IPS-20b (cell line): Measurements from ENCODE around the gene SYN1.
A peak's percentile ranks its signal among the peaks of the same experiment; 100 is the strongest.
"Not testable (repeated sequence)": the region's sequence is repeated elsewhere in the genome, so short reads cannot be mapped to it uniquely, and the experiment has no call there.

Experiments used
- H3K27ac ChIP-seq: one replicate; pipeline ENCODE4 v1.5.1; 2013; ENCODE audit warnings: low read length
- H3K27me3 ChIP-seq: 2 replicates; pipeline ENCODE4 v1.6.1; 2013; ENCODE audit warnings: mild to moderate bottlenecking, low read length, inconsistent platforms; ENCODE audit not compliant: insufficient read depth
- H3K36me3 ChIP-seq: 2 replicates; pipeline ENCODE4 v1.6.1; 2013; ENCODE audit warnings: low read depth, mild to moderate bottlenecking, inconsistent platforms, low read length, moderate library complexity; ENCODE audit not compliant: insufficient read depth
- H3K4me1 ChIP-seq: 2 replicates; pipeline ENCODE4 v1.6.1; 2013; ENCODE audit warnings: mild to moderate bottlenecking, control low read depth, inconsistent platforms, low read length, moderate library complexity; ENCODE audit not compliant: insufficient read depth
- H3K4me3 ChIP-seq: 2 replicates; pipeline ENCODE4 v1.5.1; 2013; ENCODE audit warnings: mild to moderate bottlenecking, low read length, inconsistent platforms
- H3K9ac ChIP-seq: 2 replicates; pipeline ENCODE4 v1.6.1; 2013; ENCODE audit warnings: low read depth, mild to moderate bottlenecking, inconsistent platforms, low read length, moderate library complexity
- H3K9me3 ChIP-seq: 2 replicates; pipeline ENCODE4 v1.6.1; 2013; ENCODE audit warnings: mild to moderate bottlenecking, low read depth, low read length, inconsistent platforms; ENCODE audit not compliant: insufficient read depth

The SYN1 gene

DNA sequence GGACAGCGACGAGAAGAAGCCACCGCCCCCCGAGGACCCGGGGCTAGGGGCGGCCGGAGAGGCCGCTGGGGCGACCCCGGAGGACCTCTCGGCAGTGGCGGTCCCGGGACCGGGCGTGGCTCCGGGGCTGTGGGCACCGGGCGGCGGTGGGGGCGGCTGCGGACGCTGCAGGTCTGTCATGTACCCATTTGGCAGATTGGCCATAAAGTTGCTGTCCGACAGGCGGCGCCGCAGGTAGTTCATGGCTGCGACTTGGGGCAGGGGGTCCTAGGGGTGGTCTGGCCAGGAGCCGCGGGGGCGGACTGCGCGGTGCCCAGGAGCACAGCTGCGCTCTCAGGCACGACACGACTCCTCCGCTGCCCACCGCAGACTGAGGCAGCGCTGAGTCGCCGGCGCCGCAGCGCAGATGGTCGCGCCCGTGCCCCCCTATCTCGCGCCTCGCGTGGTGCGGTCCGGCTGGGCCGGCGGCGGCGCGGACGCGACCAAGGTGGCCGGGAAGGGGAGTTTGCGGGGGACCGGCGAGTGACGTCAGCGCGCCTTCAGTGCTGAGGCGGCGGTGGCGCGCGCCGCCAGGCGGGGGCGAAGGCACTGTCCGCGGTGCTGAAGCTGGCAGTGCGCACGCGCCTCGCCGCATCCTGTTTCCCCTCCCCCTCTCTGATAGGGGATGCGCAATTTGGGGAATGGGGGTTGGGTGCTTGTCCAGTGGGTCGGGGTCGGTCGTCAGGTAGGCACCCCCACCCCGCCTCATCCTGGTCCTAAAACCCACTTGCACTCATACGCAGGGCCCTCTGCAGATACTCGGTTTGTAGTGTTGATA lies at the start of gene SYN1:
Gene SYN1 (minus strand): TSS at position 372 of the 817 bp plus-strand sequence. CDS start 129 bp downstream, at position 243.
- H3K4me1 ChIP-seq: no peaks in the 10 kb centered on the region
- no peaks in the 10 kb centered on the region for H3K9me3 ChIP-seq
- H3K27me3 ChIP-seq: peaks cover 20% of the 10 kb centered on the region
- H3K4me3 ChIP-seq: peak within 1 kb of the TSS; percentile 58; the same call in 1 of the 2 replicates
- H3K9ac ChIP-seq: peak within 1 kb of the TSS; percentile 67; the same call in 1 of the 2 replicates
- H3K36me3 ChIP-seq: no peaks in the 10 kb centered on the region
- no peak within 1 kb of the TSS for H3K27ac ChIP-seq

DNA sequence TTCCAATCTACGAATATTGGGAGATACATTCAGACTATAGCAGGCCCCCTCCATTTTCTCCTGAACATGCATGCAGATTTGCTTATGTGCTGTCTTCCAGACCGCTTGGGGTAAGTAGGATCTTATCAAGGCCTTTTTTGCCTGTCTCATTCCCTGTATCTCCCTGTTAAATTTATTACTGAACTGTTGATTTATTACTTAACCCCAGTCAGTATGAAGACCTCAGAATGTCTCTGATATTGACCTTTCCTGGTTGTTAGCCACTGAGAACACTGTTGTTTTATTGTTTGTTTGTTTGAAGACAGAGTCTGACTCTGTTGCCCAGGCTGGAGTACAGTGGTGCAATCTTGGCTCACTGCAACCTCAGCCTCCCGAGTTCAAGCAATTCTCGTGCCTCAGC lies 46.1 kb upstream of the SYN1 start:
- H3K27me3 ChIP-seq, H3K9me3 ChIP-seq, H3K9ac ChIP-seq, H3K27ac ChIP-seq, H3K4me3 ChIP-seq, H3K36me3 ChIP-seq, H3K4me1 ChIP-seq: not testable (repeated sequence)

DNA sequence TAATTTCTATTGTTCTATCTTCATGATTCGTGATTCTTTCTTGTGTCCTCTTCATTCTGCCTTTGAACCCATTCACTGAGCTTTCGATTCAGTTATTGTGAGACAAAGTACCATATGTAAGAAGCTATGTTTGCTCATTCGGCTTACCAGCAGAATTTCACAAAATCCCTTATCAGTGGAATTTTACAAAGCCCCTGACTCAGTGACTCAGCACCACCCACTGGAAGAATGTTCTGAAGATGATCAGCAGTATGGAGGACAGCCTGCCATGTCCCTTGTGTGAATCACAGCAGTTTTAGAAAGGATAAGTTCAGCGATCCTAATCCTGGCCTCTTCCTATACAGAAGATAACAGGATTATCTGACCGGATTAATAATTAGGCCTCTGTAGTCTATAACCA lies 45.1 kb upstream of the SYN1 start:
- Histone ChIP-seq H3K27ac (no peak overlapping the region), H3K9me3 (no peaks in the 10 kb centered on the region), H3K4me1 (no peaks in the 10 kb centered on the region), H3K36me3 (no peaks in the 10 kb centered on the region), H3K9ac (no peak overlapping the region), H3K4me3 (no peak overlapping the region), H3K27me3 (peaks cover 6% of the 10 kb centered on the region; the same call in 1 of the 2 replicates)

DNA sequence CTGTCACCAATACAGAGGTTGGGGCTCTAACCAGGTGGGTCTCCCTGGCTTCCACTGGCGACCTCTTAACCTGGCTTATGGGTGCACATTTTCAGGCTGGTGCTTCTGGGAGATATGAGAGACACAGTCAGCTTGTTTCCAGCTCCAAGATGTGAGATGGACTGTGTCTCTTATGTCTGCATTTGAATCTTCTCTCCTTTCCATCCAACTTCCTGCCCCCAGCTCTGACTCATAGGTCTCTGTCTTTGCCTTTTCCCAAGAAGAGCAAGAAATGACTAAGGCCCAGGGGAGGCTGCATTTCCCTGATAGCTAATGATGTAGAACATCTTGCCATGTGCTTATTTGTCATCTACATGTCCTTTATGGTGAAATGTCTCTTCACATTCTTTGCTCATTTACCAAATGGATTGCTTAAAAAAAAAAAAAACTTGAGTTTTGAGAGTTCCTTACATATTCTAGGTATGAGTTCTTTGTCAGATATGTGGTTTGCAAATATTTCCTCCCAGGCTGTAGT lies 42.5 kb upstream of the SYN1 start:
- H3K4me1 ChIP-seq: no peaks in the 10 kb centered on the region
- no peak overlapping the region for H3K4me3 ChIP-seq
- H3K9me3 ChIP-seq: no peaks in the 10 kb centered on the region
- peaks cover 5% of the 10 kb centered on the region; the same call in 1 of the 2 replicates for H3K36me3 ChIP-seq
- H3K27ac ChIP-seq: no peak overlapping the region
- peaks cover 10% of the 10 kb centered on the region; the same call in 1 of the 2 replicates for H3K27me3 ChIP-seq
- no peak overlapping the region for H3K9ac ChIP-seq

DNA sequence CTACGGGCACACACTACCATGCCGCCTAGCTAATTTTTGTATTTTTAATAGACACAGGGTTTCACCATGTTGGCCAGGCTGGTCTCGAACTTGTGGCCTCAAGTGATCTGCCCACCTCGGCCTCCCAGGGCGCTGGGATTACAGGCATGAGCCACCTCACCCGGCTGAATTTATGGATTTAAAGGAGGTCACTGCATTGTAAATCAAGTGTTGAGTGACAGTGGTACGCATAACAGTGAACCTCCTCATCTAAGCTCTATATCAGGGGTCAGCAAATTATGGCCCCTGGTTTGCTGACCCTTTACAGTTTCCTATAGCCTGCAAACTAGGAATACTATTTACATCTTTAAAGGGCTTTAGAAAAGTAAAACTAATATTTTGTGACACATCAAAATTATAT lies 41.9 kb upstream of the SYN1 start:
- H3K9me3 ChIP-seq: no peaks in the 10 kb centered on the region
- peaks cover 10% of the 10 kb centered on the region; the same call in 1 of the 2 replicates for H3K27me3 ChIP-seq
- H3K36me3 ChIP-seq: peaks cover 12% of the 10 kb centered on the region
- H3K4me1 ChIP-seq: no peaks in the 10 kb centered on the region
- H3K9ac ChIP-seq: no peak overlapping the region
- H3K4me3 ChIP-seq: no peak overlapping the region
- no peak overlapping the region for H3K27ac ChIP-seq

DNA sequence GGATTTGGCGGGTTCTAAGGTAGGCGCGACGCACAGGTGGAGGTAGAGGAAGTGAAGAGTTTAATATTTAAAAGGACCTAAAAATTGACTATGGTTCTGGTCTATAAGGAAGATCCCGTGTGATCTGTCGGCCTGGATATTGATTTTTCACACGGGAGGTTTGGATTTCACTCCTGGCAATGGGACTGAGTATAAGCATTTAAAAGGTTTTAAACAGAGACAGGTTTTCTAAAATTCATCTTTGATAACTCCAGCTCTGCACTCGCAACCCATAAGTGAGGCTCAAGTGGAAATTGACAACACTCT lies 39.7 kb upstream of the SYN1 start:
- no peak overlapping the region for H3K9ac ChIP-seq
- H3K4me3 ChIP-seq: peak overlapping the region; percentile 89
- H3K27ac ChIP-seq: no peak overlapping the region

DNA sequence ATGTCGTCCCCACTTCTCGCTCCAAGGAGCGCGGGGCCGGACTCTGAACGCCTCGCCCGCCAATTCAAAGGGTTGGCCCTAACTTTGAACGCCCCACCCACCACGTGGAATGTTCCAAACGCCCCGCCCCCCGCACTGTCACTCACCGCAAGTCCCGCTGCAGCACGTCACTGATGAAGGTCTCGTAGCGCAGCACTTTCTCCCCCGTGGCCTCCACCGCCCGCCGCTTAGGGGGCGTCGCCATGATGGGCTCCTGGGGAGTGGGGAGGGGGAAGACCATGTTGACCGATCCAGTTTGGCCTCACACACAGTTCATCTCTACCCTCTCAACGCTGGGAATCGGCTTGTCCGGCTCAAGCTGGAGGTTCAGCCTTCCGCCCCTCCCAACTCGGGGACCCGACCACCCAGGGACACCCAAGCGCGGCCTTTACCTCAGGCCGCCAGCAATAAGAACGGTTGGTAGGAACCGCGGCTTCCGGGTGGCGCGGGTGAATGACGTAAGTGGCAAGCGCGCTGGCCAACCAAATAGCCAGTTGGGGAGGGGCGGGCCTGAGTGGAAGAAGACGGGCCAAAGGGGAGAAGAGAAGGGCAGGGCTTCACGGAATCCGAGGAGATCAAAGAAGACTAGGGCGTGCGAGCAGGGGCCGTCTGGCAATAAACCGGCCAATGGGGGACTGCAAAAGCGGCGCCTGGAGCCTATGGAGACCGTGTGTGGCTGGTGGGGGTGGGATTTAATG lies 39.2 kb upstream of the SYN1 start, which contains the start of gene UXT:
Gene UXT (minus strand): TSS at position 497 of the 737 bp plus-strand sequence. CDS start 253 bp downstream, at position 244.
- Histone ChIP-seq H3K4me1 (no peaks in the 10 kb centered on the region), H3K36me3 (peaks cover 27% of the 10 kb centered on the region), H3K27ac (peak within 1 kb of the TSS; percentile 84), H3K4me3 (peak within 1 kb of the TSS; percentile 89), H3K9ac (peak within 1 kb of the TSS; percentile 93), H3K9me3 (no peaks in the 10 kb centered on the region), H3K27me3 (peaks cover 10% of the 10 kb centered on the region; the same call in 1 of the 2 replicates)

More for the DNA sequence above, 39.7 kb upstream of the SYN1 start:
- Histone ChIP-seq H3K4me1 (no peaks in the 10 kb centered on the region), H3K9me3 (no peaks in the 10 kb centered on the region), H3K27me3 (peaks cover 10% of the 10 kb centered on the region; the same call in 1 of the 2 replicates), H3K36me3 (peaks cover 26% of the 10 kb centered on the region)

DNA sequence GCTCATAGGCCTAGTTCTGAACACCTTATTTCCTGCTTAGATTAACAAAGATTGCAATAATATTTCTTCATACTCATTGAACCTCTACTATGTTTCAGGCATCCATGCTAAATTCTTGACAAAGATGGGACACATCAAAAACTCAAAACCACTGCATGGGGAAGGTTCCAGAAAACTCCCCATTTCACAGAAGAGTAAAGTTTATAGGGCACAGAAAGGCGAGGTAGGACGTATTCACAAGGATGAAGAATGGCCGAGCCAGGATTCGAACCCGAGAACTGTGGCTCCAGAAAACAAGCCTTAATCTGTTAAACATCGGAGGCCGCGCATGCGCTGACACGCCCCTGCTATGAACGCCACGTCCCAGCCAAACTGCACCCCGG lies 38.6 kb upstream of the SYN1 start:
- peak overlapping the region; percentile 56 for H3K27ac ChIP-seq
- no peaks in the 10 kb centered on the region for H3K4me1 ChIP-seq
- H3K4me3 ChIP-seq: peak overlapping the region; percentile 89
- peak overlapping the region; percentile 93 for H3K9ac ChIP-seq
- H3K36me3 ChIP-seq: peaks cover 32% of the 10 kb centered on the region
- H3K9me3 ChIP-seq: no peaks in the 10 kb centered on the region
- H3K27me3 ChIP-seq: peaks cover 10% of the 10 kb centered on the region; the same call in 1 of the 2 replicates

DNA sequence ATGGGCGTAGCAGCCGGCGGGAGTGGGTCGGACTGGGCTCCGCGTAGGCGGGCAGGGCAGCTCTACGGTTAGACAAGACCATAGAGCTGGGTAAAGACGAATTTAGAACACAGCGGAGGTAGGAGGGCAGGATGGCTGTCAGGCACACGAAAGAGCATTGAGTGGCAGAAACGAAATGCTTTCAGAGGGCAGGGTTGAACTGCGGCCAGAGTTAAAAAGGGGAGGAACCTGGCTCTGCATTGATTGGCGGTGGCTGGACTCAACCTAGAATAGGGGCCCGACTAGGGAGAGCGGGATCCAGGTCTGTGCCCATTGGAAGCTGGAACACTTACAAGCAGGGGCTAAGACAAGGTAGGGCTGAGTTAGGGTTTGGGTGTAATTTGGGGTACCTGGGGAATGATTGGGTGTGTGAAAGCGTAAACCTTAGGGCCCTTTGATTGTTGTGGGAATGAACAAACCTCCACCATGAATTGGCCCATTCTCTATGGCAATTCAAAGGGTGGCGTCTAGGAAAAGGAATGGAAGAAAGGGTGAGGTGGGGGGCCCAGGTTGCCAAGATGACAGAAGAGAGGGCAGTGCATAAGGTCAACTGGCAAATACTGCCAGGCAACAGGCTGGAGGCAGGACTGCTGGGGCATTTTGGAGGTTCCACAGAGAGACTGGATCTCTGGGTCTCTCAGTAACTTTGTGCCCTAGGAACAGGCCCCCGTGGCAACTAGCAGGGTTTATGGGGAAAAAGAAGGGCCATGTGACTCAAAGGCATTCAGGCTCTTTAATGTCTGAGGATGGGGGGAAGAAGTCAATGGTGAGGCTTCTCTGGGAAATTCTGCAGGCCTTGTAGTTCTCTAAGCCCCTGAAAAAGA lies 31.6 kb upstream of the SYN1 start:
- H3K4me1 ChIP-seq: peaks cover 3% of the 10 kb centered on the region; the same call in 1 of the 2 replicates
- peaks cover 22% of the 10 kb centered on the region for H3K36me3 ChIP-seq
- peak overlapping the region; percentile 75; the same call in 1 of the 2 replicates for H3K9ac ChIP-seq
- H3K4me3 ChIP-seq: peak overlapping the region; percentile 75
- no peaks in the 10 kb centered on the region for H3K27me3 ChIP-seq
- H3K9me3 ChIP-seq: no peaks in the 10 kb centered on the region
- H3K27ac ChIP-seq: no peak overlapping the region

DNA sequence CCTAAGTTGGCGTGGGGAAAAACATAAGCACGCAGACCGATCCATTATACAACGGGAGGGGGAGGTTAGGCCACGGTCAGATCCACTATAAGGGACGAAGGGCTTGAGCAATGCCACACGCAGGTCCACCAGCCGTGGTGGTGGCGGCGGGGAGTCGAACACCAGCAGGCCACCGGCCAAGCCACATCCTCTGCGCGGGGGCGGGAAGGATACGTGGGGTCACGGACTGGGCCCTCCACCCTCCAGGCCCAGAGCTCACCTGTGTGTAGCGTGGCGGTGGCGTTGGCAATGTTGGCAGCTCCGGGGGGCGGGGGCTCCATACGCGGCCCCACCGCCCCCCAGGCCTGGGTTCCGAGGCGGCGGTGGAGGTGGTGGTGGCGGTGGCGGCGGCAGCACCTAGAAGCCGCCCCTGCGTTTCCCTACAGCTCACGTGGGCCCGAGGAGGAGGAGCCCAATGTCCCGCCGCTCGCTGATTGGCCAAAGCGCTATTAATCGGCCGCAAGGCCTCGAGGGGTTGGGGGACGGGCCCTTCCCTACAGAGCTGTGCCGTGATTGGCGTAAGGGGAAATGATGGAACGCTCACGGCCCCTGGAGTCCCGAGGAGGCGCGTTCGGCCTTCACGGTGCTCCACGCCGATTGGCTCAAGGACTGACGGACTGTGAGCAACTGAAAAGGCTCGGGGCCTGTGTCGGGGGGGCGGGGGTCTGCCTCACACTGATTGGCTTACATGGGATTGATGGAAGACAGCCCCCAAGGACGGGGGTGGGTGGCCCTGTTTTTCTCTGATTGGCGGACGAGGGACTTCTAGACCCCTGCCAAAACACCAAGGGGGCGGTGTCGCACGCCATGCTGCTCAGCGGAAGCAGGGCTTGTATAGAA lies 30.7 kb upstream of the SYN1 start, which contains the start of gene ELK1:
Gene ELK1 (minus strand): TSS at position 400 of the 879 bp plus-strand sequence. CDS start 9,122 bp downstream, outside the sequence.
- H3K36me3 ChIP-seq: peaks cover 14% of the 10 kb centered on the region
- no peak within 1 kb of the TSS for H3K27ac ChIP-seq
- peaks cover 3% of the 10 kb centered on the region; the same call in 1 of the 2 replicates for H3K4me1 ChIP-seq
- no peaks in the 10 kb centered on the region for H3K27me3 ChIP-seq
- peak within 1 kb of the TSS; percentile 76 for H3K4me3 ChIP-seq
- H3K9me3 ChIP-seq: no peaks in the 10 kb centered on the region
- peak within 1 kb of the TSS; percentile 79; the same call in 1 of the 2 replicates for H3K9ac ChIP-seq
